Body of pancreas (tissue), 4 donors: ENCODE results near the gene CAMK2G.

ENCODE experiments used
- POLR2A ChIP-seq, 3 donors: fragments of 450-650 bp; IDR thresholded peaks; one replicate each; pipeline ENCODE4 v1.6.1; 2016; ENCODE audit warnings: antibody characterized with exemption in 3 of 3, mild to moderate bottlenecking in 2 of 3
- TF ChIP-seq, protein P1 (sequence below), 7 experiments: fragments of 450-650 bp in 4 of 7; fragments of 200-600 bp in 3 of 7; sonication (generic) in 3 of 7; IDR thresholded peaks; one replicate each; pipeline ENCODE4 v1.5.1; 2016 to 2019; ENCODE audit warnings: antibody characterized with exemption in 7 of 7

DNA sequence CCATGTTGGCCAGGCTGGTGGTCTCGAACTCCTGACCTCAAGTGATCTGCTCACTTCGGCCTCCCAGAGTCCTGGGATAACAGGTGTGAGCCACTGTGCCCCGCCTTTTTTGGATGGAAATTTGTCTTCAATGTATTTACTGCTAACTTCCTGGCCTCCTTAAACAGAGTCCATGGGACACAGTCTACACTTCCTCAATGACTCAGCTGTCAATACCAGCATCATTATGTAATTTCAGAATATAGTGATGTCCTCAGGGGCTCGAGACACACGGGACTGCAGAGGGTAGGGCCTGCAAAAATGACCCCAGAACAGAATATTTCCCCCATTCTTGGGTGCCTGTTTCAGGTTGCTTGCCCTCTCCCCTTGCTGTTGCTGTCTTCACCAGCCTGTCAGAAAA lies 31.1 kb downstream of the CAMK2G start:
- TF ChIP-seq, protein P1, sequence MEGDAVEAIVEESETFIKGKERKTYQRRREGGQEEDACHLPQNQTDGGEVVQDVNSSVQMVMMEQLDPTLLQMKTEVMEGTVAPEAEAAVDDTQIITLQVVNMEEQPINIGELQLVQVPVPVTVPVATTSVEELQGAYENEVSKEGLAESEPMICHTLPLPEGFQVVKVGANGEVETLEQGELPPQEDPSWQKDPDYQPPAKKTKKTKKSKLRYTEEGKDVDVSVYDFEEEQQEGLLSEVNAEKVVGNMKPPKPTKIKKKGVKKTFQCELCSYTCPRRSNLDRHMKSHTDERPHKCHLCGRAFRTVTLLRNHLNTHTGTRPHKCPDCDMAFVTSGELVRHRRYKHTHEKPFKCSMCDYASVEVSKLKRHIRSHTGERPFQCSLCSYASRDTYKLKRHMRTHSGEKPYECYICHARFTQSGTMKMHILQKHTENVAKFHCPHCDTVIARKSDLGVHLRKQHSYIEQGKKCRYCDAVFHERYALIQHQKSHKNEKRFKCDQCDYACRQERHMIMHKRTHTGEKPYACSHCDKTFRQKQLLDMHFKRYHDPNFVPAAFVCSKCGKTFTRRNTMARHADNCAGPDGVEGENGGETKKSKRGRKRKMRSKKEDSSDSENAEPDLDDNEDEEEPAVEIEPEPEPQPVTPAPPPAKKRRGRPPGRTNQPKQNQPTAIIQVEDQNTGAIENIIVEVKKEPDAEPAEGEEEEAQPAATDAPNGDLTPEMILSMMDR (IDR thresholded peaks at IDR 0.05), result no peak
- no peak for TF ChIP-seq POLR2A (IDR thresholded peaks at IDR 0.05)
